Endothelial cell of umbilical vein (primary cell): ENCODE measurements around the gene NUB1.

ENCODE experiments used
- EZH2 ChIP-seq: IDR thresholded peaks from 2 replicates; pipeline ENCODE4 v1.6.1; 2012; ENCODE audit warnings: borderline replicate concordance, low read depth, mild to moderate bottlenecking, moderate library complexity, low read length, inconsistent platforms; ENCODE audit not compliant: severe bottlenecking
- GATA2 ChIP-seq: IDR thresholded peaks from 2 replicates; pipeline ENCODE4 v1.7.0; 2011; ENCODE audit warnings: low read depth, mild to moderate bottlenecking, moderate library complexity, mixed read lengths, low read length; ENCODE audit not compliant: insufficient read length, insufficient read depth
- TF ChIP-seq, protein P1 (sequence below), 2 donors: IDR thresholded peaks; 1 replicate in 1 of 2; 2 replicates in 1 of 2; pipeline ENCODE4 v1.5.1; 2011; ENCODE audit warnings: low read length in 2 of 2, mild to moderate bottlenecking in 2 of 2, moderate library complexity in 2 of 2, control low read depth in 1 of 2, inconsistent platforms in 1 of 2, low read depth in 1 of 2; ENCODE audit not compliant: insufficient read depth in 1 of 2; ENCODE audit errors: extremely low read depth in 1 of 2

DNA sequence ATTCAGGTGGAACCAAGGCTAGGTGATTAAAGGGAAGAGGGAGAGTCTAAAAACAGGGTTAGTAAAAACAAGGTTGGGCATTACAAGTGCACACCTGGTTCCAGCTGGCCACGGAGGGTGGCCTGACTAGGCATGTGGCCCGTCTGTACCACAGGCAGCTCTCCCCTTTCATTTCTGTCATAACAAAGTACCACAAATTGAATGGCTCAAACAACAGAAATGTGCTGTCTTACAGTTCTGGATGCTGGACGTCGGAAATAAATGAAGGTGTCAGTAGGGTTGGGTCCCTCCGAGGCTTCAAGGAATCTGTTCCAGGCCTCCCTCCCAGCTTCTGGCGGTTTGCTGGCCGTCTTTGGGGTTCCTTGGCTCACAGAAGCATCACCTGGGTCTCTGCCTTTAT lies 81.6 kb downstream of the NUB1 start:
- TF ChIP-seq, protein P1, sequence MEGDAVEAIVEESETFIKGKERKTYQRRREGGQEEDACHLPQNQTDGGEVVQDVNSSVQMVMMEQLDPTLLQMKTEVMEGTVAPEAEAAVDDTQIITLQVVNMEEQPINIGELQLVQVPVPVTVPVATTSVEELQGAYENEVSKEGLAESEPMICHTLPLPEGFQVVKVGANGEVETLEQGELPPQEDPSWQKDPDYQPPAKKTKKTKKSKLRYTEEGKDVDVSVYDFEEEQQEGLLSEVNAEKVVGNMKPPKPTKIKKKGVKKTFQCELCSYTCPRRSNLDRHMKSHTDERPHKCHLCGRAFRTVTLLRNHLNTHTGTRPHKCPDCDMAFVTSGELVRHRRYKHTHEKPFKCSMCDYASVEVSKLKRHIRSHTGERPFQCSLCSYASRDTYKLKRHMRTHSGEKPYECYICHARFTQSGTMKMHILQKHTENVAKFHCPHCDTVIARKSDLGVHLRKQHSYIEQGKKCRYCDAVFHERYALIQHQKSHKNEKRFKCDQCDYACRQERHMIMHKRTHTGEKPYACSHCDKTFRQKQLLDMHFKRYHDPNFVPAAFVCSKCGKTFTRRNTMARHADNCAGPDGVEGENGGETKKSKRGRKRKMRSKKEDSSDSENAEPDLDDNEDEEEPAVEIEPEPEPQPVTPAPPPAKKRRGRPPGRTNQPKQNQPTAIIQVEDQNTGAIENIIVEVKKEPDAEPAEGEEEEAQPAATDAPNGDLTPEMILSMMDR (IDR thresholded peaks at IDR 0.05; ENCODE audit: extremely low read depth in 1 of 2, insufficient read depth in 1 of 2, low read depth in 1 of 2, low read length in 2 of 2), result no peak
- TF ChIP-seq EZH2 (no peak), GATA2 (no peak)
